ENCODE measurements around the gene CDON. TPM values are rescaled to one million over a fixed set of nuclear protein-coding genes. Genes with fewer than 3 reads are reported as not detected.

Gene CDON
- total and polyA plus RNA-seq, 12 donors = 1.4 to 17.1 (median 8.9) TPM

- H3K4me1 ChIP-seq = peaks cover 0 to 10% (median 0%) of the 10 kb centered on the region in 9 donors
- H3K27me3 ChIP-seq = peaks cover 0 to 4% (median 0%) of the 10 kb centered on the region in 7 donors
- no peak for TF ChIP-seq CTCF (IDR thresholded peaks at IDR 0.05)
- WGBS, 2 donors = 48 to 54% methylated on average over 3 of the region's 3 CpGs
- no peaks in the 10 kb centered on the region for H3K36me3 ChIP-seq
- no peak overlapping the region for H3K27ac ChIP-seq
- H3K9me3 ChIP-seq = no peaks in the 10 kb centered on the region
- ATAC-seq = no peak
- no peak overlapping the region for H3K4me3 ChIP-seq
- intact Hi-C loops (cut with DNase I) = loop anchor here in 2 of 10 donors (10.0 kb wide), 2 partner anchors 106 to 126 kb away; partner anchors contain the start of gene VSIG10L2 (in 1 of the 2)
- DNase-seq = no peak
Observed at GRCh38 chr11:126051117-126051516, 11.5 kb downstream of the CDON start.

- ATAC-seq = no peak
- no peak overlapping the region for H3K27ac ChIP-seq
- no peak for DNase-seq
- no peaks in the 10 kb centered on the region for H3K9me3 ChIP-seq
- no peak for TF ChIP-seq CTCF (IDR thresholded peaks at IDR 0.05)
- H3K36me3 ChIP-seq = peaks cover 0 to 5% (median 0%) of the 10 kb centered on the region in 9 donors
- intact Hi-C loops (cut with DNase I) = no loop called here
- peaks cover 0 to 10% (median 0%) of the 10 kb centered on the region in 9 donors for H3K4me1 ChIP-seq
- H3K4me3 ChIP-seq = no peak overlapping the region
- WGBS, 2 donors = 68 to 81% methylated on average over 1 of the region's 1 CpG
- peaks cover 0 to 7% (median 0%) of the 10 kb centered on the region in 7 donors for H3K27me3 ChIP-seq
Observed at GRCh38 chr11:126049159-126049558, 13.5 kb downstream of the CDON start.

GRCh38 chr11:126048197-126048596 lies 14.5 kb downstream of the CDON start:
- DNase-seq (no peak), ATAC-seq (peak in 4 of 8 donors; percentile 31 to 42 (median 38))
- Histone ChIP-seq H3K36me3 (peaks cover 0 to 5% (median 0%) of the 10 kb centered on the region in 9 donors), H3K4me3 (no peak overlapping the region), H3K9me3 (no peaks in the 10 kb centered on the region), H3K4me1 (peaks cover 0 to 10% (median 0%) of the 10 kb centered on the region in 9 donors), H3K27ac (no peak overlapping the region), H3K27me3 (peaks cover 0 to 7% (median 0%) of the 10 kb centered on the region in 7 donors)
- WGBS, 2 donors = 38 to 40% methylated on average over 5 of the region's 5 CpGs
- TF ChIP-seq CTCF (IDR thresholded peaks at IDR 0.05) = no peak
- intact Hi-C loops (cut with DNase I) = no loop called here

- DNase-seq (no peak), ATAC-seq (no peak)
- H3K27me3 ChIP-seq = peaks cover 0 to 7% (median 0%) of the 10 kb centered on the region in 7 donors
- H3K4me1 ChIP-seq = peaks cover 0 to 10% (median 0%) of the 10 kb centered on the region in 9 donors
- intact Hi-C loops (cut with DNase I) = no loop called here
- TF ChIP-seq CTCF (IDR thresholded peaks at IDR 0.05) = no peak
- H3K27ac ChIP-seq = no peak overlapping the region
- 74 to 78% methylated on average over 5 of the region's 5 CpGs for WGBS, 2 donors
- peaks cover 0 to 5% (median 0%) of the 10 kb centered on the region in 9 donors for H3K36me3 ChIP-seq
- no peak overlapping the region for H3K4me3 ChIP-seq
- H3K9me3 ChIP-seq = no peaks in the 10 kb centered on the region
Observed at GRCh38 chr11:126046570-126047195, 16.0 kb downstream of the CDON start.

Data from heart right ventricle (tissue), 16 donors.